Measurements from ENCODE around the gene CYB5B.
"Not testable (repeated sequence)": the region's sequence is repeated elsewhere in the genome, so short reads cannot be mapped to it uniquely, and the experiment has no call there.

CYB5B gene

GRCh38 chr16:69440250-69440649, 15.8 kb downstream of the CYB5B start:
- Histone ChIP-seq H3K9ac (ENCODE audit: low read length) (no peak overlapping the region), H3K9me3 (replicated peaks; ENCODE audit: insufficient read depth, low read length) (no peaks in the 10 kb centered on the region), H3K4me3 (ENCODE audit: low read length) (no peak overlapping the region), H3K27ac (ENCODE audit: low read length) (no peak overlapping the region), H3K27me3 (replicated peaks; ENCODE audit: insufficient read depth, low read length) (no peaks in the 10 kb centered on the region), H3K79me2 (ENCODE audit: low read length) (peaks cover 81% of the 10 kb centered on the region), H3K4me2 (ENCODE audit: low read depth, low read length) (no peak overlapping the region), H3K9me2 (replicated peaks; ENCODE audit: insufficient read depth, low read length) (no peaks in the 10 kb centered on the region), H2AFZ (ENCODE audit: low read length) (no peak overlapping the region), H3K36me3 (replicated peaks; ENCODE audit: insufficient read depth, low read length) (no peaks in the 10 kb centered on the region), H3F3A (ENCODE audit: insufficient read depth, low read length) (no peaks in the 10 kb centered on the region), H4K20me1 (ENCODE audit: insufficient read depth, low read length) (peaks cover 4% of the 10 kb centered on the region; the same call in 1 of the 2 replicates), H3K4me1 (ENCODE audit: low read length) (peaks cover 3% of the 10 kb centered on the region; the same call in 1 of the 2 replicates)
- DNase-seq = no peak
- TF ChIP-seq EZH2 (optimal IDR thresholded peaks at IDR 0.05; ENCODE audit: low read depth, low read length) (no peak), EZH2phosphoT487 (IDR thresholded peaks at IDR 0.05; ENCODE audit: low read length) (no peak), CTCF (IDR thresholded peaks at IDR 0.05; ENCODE audit: low read length) (no peak)

- not testable (repeated sequence) for H3K36me3 ChIP-seq (replicated peaks; ENCODE audit: insufficient read depth, low read length); H3K9ac ChIP-seq (ENCODE audit: low read length); H3K27me3 ChIP-seq (replicated peaks; ENCODE audit: insufficient read depth, low read length); H3K4me2 ChIP-seq (ENCODE audit: low read depth, low read length); H4K20me1 ChIP-seq (ENCODE audit: insufficient read depth, low read length); H3K27ac ChIP-seq (ENCODE audit: low read length); H2AFZ ChIP-seq (ENCODE audit: low read length); H3K9me2 ChIP-seq (replicated peaks; ENCODE audit: insufficient read depth, low read length); H3K9me3 ChIP-seq (replicated peaks; ENCODE audit: insufficient read depth, low read length); H3F3A ChIP-seq (ENCODE audit: insufficient read depth, low read length); H3K4me1 ChIP-seq (ENCODE audit: low read length); DNase-seq; H3K4me3 ChIP-seq (ENCODE audit: low read length)
- H3K79me2 ChIP-seq (ENCODE audit: low read length) = peaks cover 76% of the 10 kb centered on the region
Observed at GRCh38 chr16:69441030-69441429, 16.6 kb downstream of the CYB5B start.

GRCh38 chr16:69443927-69444631, 19.7 kb downstream of the CYB5B start:
- Histone ChIP-seq H3K4me2 (ENCODE audit: low read depth, low read length) (no peak overlapping the region; the same call in 1 of the 2 replicates), H3F3A (ENCODE audit: insufficient read depth, low read length) (no peaks in the 10 kb centered on the region), H3K9me3 (replicated peaks; ENCODE audit: insufficient read depth, low read length) (no peaks in the 10 kb centered on the region), H3K9me2 (replicated peaks; ENCODE audit: insufficient read depth, low read length) (no peaks in the 10 kb centered on the region), H3K9ac (ENCODE audit: low read length) (no peak overlapping the region), H2AFZ (ENCODE audit: low read length) (no peak overlapping the region), H4K20me1 (ENCODE audit: insufficient read depth, low read length) (peaks cover 4% of the 10 kb centered on the region; the same call in 1 of the 2 replicates), H3K27me3 (replicated peaks; ENCODE audit: insufficient read depth, low read length) (no peaks in the 10 kb centered on the region), H3K36me3 (replicated peaks; ENCODE audit: insufficient read depth, low read length) (0 out of 2 replicates have a peak, but pooled peaks cover 4% of the 10 kb centered on the region), H3K27ac (ENCODE audit: low read length) (no peak overlapping the region), H3K4me3 (ENCODE audit: low read length) (no peak overlapping the region), H3K79me2 (ENCODE audit: low read length) (peaks cover 51% of the 10 kb centered on the region), H3K4me1 (ENCODE audit: low read length) (peaks cover 3% of the 10 kb centered on the region; the same call in 1 of the 2 replicates)
- no peak for DNase-seq
- TF ChIP-seq CTCF (IDR thresholded peaks at IDR 0.05; ENCODE audit: low read length) = no peak

- H3K36me3 ChIP-seq (replicated peaks; ENCODE audit: insufficient read depth, low read length) = 0 out of 2 replicates have a peak, but pooled peaks cover 4% of the 10 kb centered on the region
- H3K4me1 ChIP-seq (ENCODE audit: low read length) = peaks cover 3% of the 10 kb centered on the region; the same call in 1 of the 2 replicates
- H3K4me2 ChIP-seq (ENCODE audit: low read depth, low read length) = 0 out of 2 replicates have a peak overlapping the region, but pooled peaks have one; percentile 7
- H3K27ac ChIP-seq (ENCODE audit: low read length) = no peak overlapping the region
- H3K9me3 ChIP-seq (replicated peaks; ENCODE audit: insufficient read depth, low read length) = no peaks in the 10 kb centered on the region
- no peak for DNase-seq
- H3K9me2 ChIP-seq (replicated peaks; ENCODE audit: insufficient read depth, low read length) = no peaks in the 10 kb centered on the region
- H3F3A ChIP-seq (ENCODE audit: insufficient read depth, low read length) = no peaks in the 10 kb centered on the region
- no peaks in the 10 kb centered on the region for H3K27me3 ChIP-seq (replicated peaks; ENCODE audit: insufficient read depth, low read length)
- H2AFZ ChIP-seq (ENCODE audit: low read length) = no peak overlapping the region
- no peak for TF ChIP-seq EZH2 (optimal IDR thresholded peaks at IDR 0.05; ENCODE audit: low read depth, low read length)
- no peak for TF ChIP-seq CTCF (IDR thresholded peaks at IDR 0.05; ENCODE audit: low read length)
- peaks cover 44% of the 10 kb centered on the region for H3K79me2 ChIP-seq (ENCODE audit: low read length)
- no peak overlapping the region for H3K4me3 ChIP-seq (ENCODE audit: low read length)
- H3K9ac ChIP-seq (ENCODE audit: low read length) = no peak overlapping the region
- H4K20me1 ChIP-seq (ENCODE audit: insufficient read depth, low read length) = peaks cover 4% of the 10 kb centered on the region; the same call in 1 of the 2 replicates
Observed at GRCh38 chr16:69444873-69445517, 20.6 kb downstream of the CYB5B start.
